Measurements from ENCODE around the gene TINAGL1.

Gene TINAGL1

GRCh38 chr1:31617218-31617915 lies 41.1 kb downstream of the TINAGL1 start, which contains the start of gene HCRTR1:
Gene HCRTR1 (plus strand): TSS chr1:31617689. CDS start chr1:31619193, 1,504 bp downstream.
- DNase-seq (ENCODE audit: low read depth) = no peak
- no peak within 1 kb of the TSS for H3K4me3 ChIP-seq (ENCODE audit: low read depth, low read length)
- no peak for TF ChIP-seq MYC (IDR thresholded peaks at IDR 0.05; ENCODE audit: low read depth, low read length)
- TF ChIP-seq CTCF (IDR thresholded peaks at IDR 0.05; ENCODE audit: low read depth, low read length) = no peak
- no peak for TF ChIP-seq POLR2A (IDR thresholded peaks at IDR 0.05; ENCODE audit: extremely low read depth, insufficient read length)
- no peak for TF ChIP-seq MAX (IDR thresholded peaks at IDR 0.05; ENCODE audit: low read depth, low read length)

GRCh38 chr1:31617916-31618746 lies 41.8 kb downstream of the TINAGL1 start:
- H3K4me3 ChIP-seq (ENCODE audit: low read depth, low read length) = no peak overlapping the region

GRCh38 chr1:31618916-31619846 lies 42.9 kb downstream of the TINAGL1 start:
- H3K4me3 ChIP-seq (ENCODE audit: low read depth, low read length) = no peak overlapping the region
- DNase-seq (ENCODE audit: low read depth) = no peak
- TF ChIP-seq CTCF (IDR thresholded peaks at IDR 0.05; ENCODE audit: low read depth, low read length) = no peak
- TF ChIP-seq POLR2A (IDR thresholded peaks at IDR 0.05; ENCODE audit: extremely low read depth, insufficient read length) = no peak
- no peak for TF ChIP-seq MAX (IDR thresholded peaks at IDR 0.05; ENCODE audit: low read depth, low read length)
- TF ChIP-seq MYC (IDR thresholded peaks at IDR 0.05; ENCODE audit: low read depth, low read length) = no peak

More at GRCh38 chr1:31617916-31618746, 41.8 kb downstream of the TINAGL1 start:
- DNase-seq (ENCODE audit: low read depth) = peak; percentile 53
- TF ChIP-seq CTCF (IDR thresholded peaks at IDR 0.05; ENCODE audit: low read depth, low read length) (peak; percentile 69), POLR2A (IDR thresholded peaks at IDR 0.05; ENCODE audit: extremely low read depth, insufficient read length) (no peak), MYC (IDR thresholded peaks at IDR 0.05; ENCODE audit: low read depth, low read length) (no peak)

- no peak for DNase-seq (ENCODE audit: low read depth)
- H3K4me3 ChIP-seq (ENCODE audit: low read depth, low read length) = no peak overlapping the region
- no peak for TF ChIP-seq MAX (IDR thresholded peaks at IDR 0.05; ENCODE audit: low read depth, low read length)
- TF ChIP-seq MYC (IDR thresholded peaks at IDR 0.05; ENCODE audit: low read depth, low read length) = no peak
- no peak for TF ChIP-seq POLR2A (IDR thresholded peaks at IDR 0.05; ENCODE audit: extremely low read depth, insufficient read length)
- TF ChIP-seq CTCF (IDR thresholded peaks at IDR 0.05; ENCODE audit: low read depth, low read length) = no peak
These were observed 44.5 kb downstream of the TINAGL1 start for GRCh38 chr1:31620631-31621497.

GRCh38 chr1:31621498-31621820 lies 45.1 kb downstream of the TINAGL1 start:
- no peak for DNase-seq (ENCODE audit: low read depth)
- H3K4me3 ChIP-seq (ENCODE audit: low read depth, low read length) = no peak overlapping the region
- no peak for TF ChIP-seq MAX (IDR thresholded peaks at IDR 0.05; ENCODE audit: low read depth, low read length)
- TF ChIP-seq POLR2A (IDR thresholded peaks at IDR 0.05; ENCODE audit: extremely low read depth, insufficient read length) = no peak
- TF ChIP-seq MYC (IDR thresholded peaks at IDR 0.05; ENCODE audit: low read depth, low read length) = no peak
- no peak for TF ChIP-seq CTCF (IDR thresholded peaks at IDR 0.05; ENCODE audit: low read depth, low read length)
